Testis (tissue), 3 donors: Measurements from ENCODE around the gene CDH23. TPM values are rescaled to one million over a fixed set of nuclear protein-coding genes. Genes with fewer than 3 reads are reported as not detected.

Experiments used
- DNase-seq: peaks from one replicate; pipeline ENCODE4 v3.0.0-alpha.2; 2019
- H3K27ac ChIP-seq, 2 donors: fragments of 200-600 bp; sonication (generic); one replicate each; pipeline ENCODE4 v1.5.1; 2019
- H3K27me3 ChIP-seq: fragments of 200-600 bp; sonication (generic); one replicate; pipeline ENCODE4 v1.5.1; 2019
- H3K36me3 ChIP-seq: fragments of 200-600 bp; sonication (generic); one replicate; pipeline ENCODE4 v1.5.1; 2017; ENCODE audit warnings: low read depth; ENCODE audit errors: missing control alignments
- H3K4me1 ChIP-seq: fragments of 200-600 bp; sonication (generic); one replicate; pipeline ENCODE4 v1.5.1; 2019
- H3K4me3 ChIP-seq, 2 donors: fragments of 200-600 bp; sonication (generic); one replicate each; pipeline ENCODE4 v1.5.1; 2017 to 2019
- H3K9me3 ChIP-seq: fragments of 200-600 bp; sonication (generic); one replicate; pipeline ENCODE4 v1.5.1; 2017
- CTCF ChIP-seq, 3 experiments: fragments of 450-650 bp in 2 of 3; fragments of 200-600 bp in 1 of 3; sonication (generic) in 1 of 3; IDR thresholded peaks; one replicate each; pipeline ENCODE4 v1.5.1; 2016 to 2019; ENCODE audit warnings: antibody characterized with exemption in 3 of 3, mild to moderate bottlenecking in 2 of 3, moderate library complexity in 1 of 3
- POLR2A ChIP-seq: fragments of 450-650 bp; IDR thresholded peaks from one replicate; pipeline ENCODE4 v1.6.1; 2017; ENCODE audit warnings: antibody characterized with exemption, mild to moderate bottlenecking, moderate library complexity
- WGBS, 2 donors: methylation state at CpG; one replicate each; pipeline ENCODE4 v1.1.5; 2018; 5-methylcytosine and 5-hydroxymethylcytosine counted together
- intact Hi-C: fragments of 100-400 bp; cut with DNase I; formaldehyde crosslinking; loops from one replicate; pipeline ENCODE4 v1.15.1; 2023; ENCODE audit warnings: low total_unique reads
- polyA plus RNA-seq: library from polyadenylated mRNA; stranded (reverse); fragments of 350-450 nt; fragmentation: Illumina TruSeq; extraction: RNeasy Lipid Tissue Mini Kit (QIAGEN cat#74804); gene quantifications from one replicate; pipeline ENCODE4 v1.2.3, GENCODE V29; 2014; ENCODE audit warnings: low read depth, low replicate concordance; ENCODE audit not compliant: insufficient read depth
- total RNA-seq, 2 donors: library from RNA; depleted of rRNA; stranded (reverse); fragments of >200 nt; gene quantifications; one replicate each; pipeline ENCODE4 v1.2.3, GENCODE V29; 2016

The CDH23 gene
- total and polyA plus RNA-seq, 3 donors from 2014 or later = 29.8 to 125 (median 81.7) TPM

GRCh38 chr10:71681977-71682376 is 285.3 kb downstream of the CDH23 start:
- no peaks in the 10 kb centered on the region for H3K9me3 ChIP-seq
- TF ChIP-seq CTCF (IDR thresholded peaks at IDR 0.05) = no peak
- TF ChIP-seq POLR2A = no peak
- no peaks in the 10 kb centered on the region for H3K4me1 ChIP-seq
- no peaks in the 10 kb centered on the region for H3K27me3 ChIP-seq
- no peaks in the 10 kb centered on the region for H3K36me3 ChIP-seq
- no peak overlapping the region for H3K27ac ChIP-seq
- WGBS, 2 donors = 93 to 100% methylated on average over 3 to 5 of the region's 5 CpGs
- intact Hi-C loops = no loop called here
- no peak overlapping the region for H3K4me3 ChIP-seq
- DNase-seq = no peak

DNA sequence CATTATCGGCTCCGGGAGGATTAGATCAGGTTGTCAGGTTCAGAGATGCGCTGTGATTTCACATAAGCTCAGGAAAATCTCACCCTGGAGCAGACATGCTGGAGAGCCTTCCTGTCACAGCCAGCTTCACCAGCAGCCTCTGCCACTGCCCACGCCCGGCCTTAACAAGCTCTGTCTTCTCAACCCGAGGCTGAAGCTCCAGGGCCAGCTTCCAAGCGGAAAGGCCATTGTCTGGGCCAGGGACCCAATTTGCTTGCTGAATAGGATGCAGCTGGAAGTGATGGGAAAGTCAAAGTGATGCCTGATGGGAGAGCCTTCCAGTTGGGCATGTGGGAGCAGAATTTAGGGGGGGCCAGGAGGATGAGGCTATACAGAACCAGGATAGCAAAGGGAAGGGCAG is 286.6 kb downstream of the CDH23 start:
- H3K9me3 ChIP-seq = no peaks in the 10 kb centered on the region
- H3K4me1 ChIP-seq = no peaks in the 10 kb centered on the region
- H3K4me3 ChIP-seq = no peak overlapping the region
- WGBS, 2 donors = 81 to 91% methylated on average over 7 of the region's 7 CpGs
- H3K27ac ChIP-seq = no peak overlapping the region
- H3K36me3 ChIP-seq = no peaks in the 10 kb centered on the region
- TF ChIP-seq CTCF (IDR thresholded peaks at IDR 0.05) (no peak), POLR2A (no peak)
- intact Hi-C loops = no loop called here
- no peak for DNase-seq
- no peaks in the 10 kb centered on the region for H3K27me3 ChIP-seq

- no peak for DNase-seq
- Histone ChIP-seq H3K27ac (no peak overlapping the region), H3K4me3 (no peak overlapping the region), H3K4me1 (no peaks in the 10 kb centered on the region), H3K9me3 (no peaks in the 10 kb centered on the region), H3K27me3 (no peaks in the 10 kb centered on the region), H3K36me3 (no peaks in the 10 kb centered on the region)
- TF ChIP-seq CTCF (IDR thresholded peaks at IDR 0.05) (no peak), POLR2A (no peak)
- intact Hi-C loops = no loop called here
- WGBS, 2 donors = 92 to 96% methylated on average over 7 of the region's 7 CpGs
Observed at GRCh38 chr10:71684356-71685173, 287.8 kb downstream of the CDH23 start.

- Histone ChIP-seq H3K4me3 (no peak overlapping the region), H3K4me1 (no peaks in the 10 kb centered on the region), H3K36me3 (no peaks in the 10 kb centered on the region), H3K27ac (no peak overlapping the region), H3K9me3 (no peaks in the 10 kb centered on the region), H3K27me3 (no peaks in the 10 kb centered on the region)
- no peak for TF ChIP-seq CTCF (IDR thresholded peaks at IDR 0.05)
- no peak for TF ChIP-seq POLR2A
- DNase-seq = no peak
- intact Hi-C loops = no loop called here
- WGBS, 2 donors = 89 to 97% methylated on average over 13 of the region's 13 CpGs
Observed at GRCh38 chr10:71685554-71686232, 289.0 kb downstream of the CDH23 start.
